Stimulated activated CD4-positive, alpha-beta T cell treated with anti-CD3 and anti-CD28 coated beads, Interleukin-4, amount 100 ng/mL, for 1 hour (primary cell): Measurements from ENCODE around the gene PLCD1.
"Not testable (repeated sequence)": the region's sequence is repeated elsewhere in the genome, so short reads cannot be mapped to it uniquely, and the experiment has no call there.

ENCODE experiments used
- DNase-seq: peaks from one replicate; pipeline ENCODE4 v3.0.0-alpha.2; 2020

PLCD1 gene

GRCh38 chr3:37997791-37998370, 31.6 kb downstream of the PLCD1 start:
- DNase-seq: no peak

DNA sequence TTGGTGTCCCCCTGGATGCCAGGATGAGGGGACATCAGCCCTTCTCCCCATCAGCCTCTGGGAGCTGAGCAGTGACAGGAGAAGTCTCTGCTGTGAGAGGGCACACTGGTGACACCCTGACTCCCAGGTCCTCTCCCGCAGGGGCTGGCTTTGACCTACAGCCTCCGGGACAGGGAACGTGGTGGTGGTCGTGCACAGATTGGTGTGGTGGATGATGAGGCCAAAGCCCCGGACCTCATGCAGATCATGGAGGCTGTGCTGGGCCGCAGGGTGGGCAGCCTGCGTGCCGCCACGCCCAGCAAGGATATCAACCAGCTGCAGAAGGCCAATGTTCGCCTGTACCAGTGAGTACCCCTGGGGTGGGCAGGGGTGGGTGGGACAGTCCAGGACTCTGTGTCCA, 32.1 kb downstream of the PLCD1 start:
- DNase-seq: no peak

- DNase-seq: peak; percentile 82
These were observed 32.6 kb downstream of the PLCD1 start for GRCh38 chr3:37996785-37997301.

- DNase-seq: no peak
These were observed 33.5 kb downstream of the PLCD1 start for GRCh38 chr3:37995652-37996641.

GRCh38 chr3:37994639-37994972, 34.8 kb downstream of the PLCD1 start:
- DNase-seq: no peak

- peak; percentile 70 for DNase-seq
These were observed 35.4 kb downstream of the PLCD1 start for GRCh38 chr3:37993820-37994638.

DNA sequence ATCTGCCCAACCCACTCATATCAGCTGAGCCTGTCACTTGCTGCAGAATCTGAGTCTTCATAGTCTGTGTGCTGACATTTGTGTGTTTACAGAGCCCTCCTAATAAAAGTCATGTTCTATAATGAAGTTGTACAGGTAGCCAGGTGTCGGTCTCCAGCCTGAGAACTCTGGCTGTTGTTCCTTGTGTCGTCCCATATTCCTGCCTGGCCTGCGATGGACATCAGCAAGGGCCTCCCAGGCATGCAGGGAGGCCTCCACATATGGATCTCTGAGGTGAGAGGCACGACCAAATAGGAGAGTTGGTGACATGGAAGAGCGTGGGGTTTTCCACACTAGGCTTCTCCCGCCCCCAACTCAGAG, 36.0 kb downstream of the PLCD1 start:
- DNase-seq: no peak

DNA sequence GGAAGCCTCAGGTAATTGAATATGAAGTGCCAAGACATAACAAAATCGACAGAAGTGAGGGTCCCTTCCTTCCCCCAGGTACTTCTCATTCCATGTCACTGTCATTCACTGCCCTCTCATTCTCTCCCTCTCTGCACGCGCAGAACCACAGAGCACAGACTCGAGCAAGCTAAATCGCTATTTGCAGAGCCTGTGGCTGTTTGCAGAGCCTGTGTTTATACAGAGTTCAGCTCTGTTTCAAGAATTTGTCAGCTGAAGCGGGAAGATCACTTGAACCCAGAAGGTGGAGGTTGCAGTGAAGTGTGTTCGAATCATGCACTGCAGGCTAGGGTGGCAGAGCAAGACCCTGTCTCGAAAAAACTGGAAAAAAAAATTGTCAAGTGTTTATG, 36.4 kb downstream of the PLCD1 start:
- no peak for DNase-seq

- no peak for DNase-seq
These were observed 37.0 kb downstream of the PLCD1 start for GRCh38 chr3:37992271-37993066.

DNA sequence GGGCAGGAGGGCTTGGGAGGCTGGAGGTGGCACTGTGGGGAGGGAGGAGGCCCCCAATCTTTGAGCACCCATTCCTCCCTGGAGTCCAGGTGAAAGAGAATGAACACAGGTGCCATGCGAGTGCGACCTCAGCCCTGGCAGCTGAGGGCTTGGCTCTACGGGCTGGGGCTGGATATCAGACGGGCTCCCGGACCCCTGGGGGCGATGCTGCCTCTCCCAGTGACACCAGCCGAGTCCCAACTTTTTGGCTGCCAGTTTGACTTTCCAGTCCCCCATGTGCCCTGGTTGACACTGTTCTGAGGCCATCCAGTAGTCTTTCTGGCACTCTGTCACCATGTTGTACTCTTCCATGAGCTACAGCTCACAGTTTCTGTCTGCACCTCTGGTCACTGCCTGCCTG, 37.6 kb downstream of the PLCD1 start:
- DNase-seq: no peak

GRCh38 chr3:37991109-37991508, 38.3 kb downstream of the PLCD1 start:
- DNase-seq: no peak

DNA sequence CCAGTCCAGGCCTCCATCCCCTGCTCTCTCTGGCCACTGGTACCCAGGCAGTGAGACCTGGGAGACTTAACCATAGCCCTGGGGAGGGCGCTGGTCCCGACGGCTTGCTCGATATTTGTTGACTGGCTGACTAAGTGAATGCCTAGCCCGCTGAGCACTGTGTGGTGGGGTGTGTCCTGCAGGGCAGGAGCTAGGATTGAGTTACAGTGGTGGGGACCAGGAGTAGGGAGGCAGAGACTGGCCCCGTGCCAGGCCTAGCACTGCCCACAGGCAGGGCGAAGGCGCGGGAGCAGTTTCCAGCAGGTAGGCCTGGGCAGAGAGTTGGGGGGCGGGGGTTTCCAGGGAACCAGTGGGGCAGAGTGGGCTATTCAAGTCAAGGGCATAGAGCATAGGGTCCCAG, 38.9 kb downstream of the PLCD1 start, which contains the start of gene VILL:
TSS of gene VILL (plus strand) at position 260 of the 400 bp plus-strand sequence. CDS start 2,887 bp downstream, outside the sequence.
- no peak for DNase-seq

DNA sequence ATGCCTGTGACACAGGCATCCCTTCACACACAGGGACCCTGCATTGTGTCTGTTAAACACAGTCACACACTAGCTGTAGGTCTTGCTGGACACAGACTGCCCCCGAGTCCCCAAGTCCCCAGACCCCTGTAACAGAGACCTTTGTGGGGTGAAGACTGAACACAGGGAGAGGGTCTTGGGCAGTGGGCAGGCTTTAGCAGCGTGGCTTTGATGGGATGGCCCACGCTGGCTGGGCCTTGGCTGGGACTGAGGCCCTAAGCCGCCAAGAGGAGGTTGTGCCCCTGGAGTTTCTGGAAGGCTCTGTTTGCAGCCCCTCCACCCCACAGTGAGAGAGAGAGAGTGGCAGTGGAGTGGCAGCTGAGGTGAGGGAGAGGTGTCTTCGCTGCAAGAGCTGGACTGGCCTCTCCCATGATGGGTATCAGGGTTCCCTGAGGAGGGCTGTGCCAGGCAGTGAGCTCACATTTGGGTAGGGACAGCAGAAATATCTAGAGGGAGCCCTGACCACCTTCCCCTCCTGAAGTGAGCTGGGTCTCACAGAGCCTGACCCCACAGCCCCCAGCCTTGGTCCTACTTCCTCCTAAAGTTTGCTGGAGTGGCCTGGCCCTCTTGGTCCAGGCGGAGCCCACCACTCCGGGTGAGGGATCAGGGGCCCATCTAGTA, 39.5 kb downstream of the PLCD1 start:
- DNase-seq: no peak

- no peak for DNase-seq
These were observed 40.4 kb downstream of the PLCD1 start for GRCh38 chr3:37988931-37989525.

DNA sequence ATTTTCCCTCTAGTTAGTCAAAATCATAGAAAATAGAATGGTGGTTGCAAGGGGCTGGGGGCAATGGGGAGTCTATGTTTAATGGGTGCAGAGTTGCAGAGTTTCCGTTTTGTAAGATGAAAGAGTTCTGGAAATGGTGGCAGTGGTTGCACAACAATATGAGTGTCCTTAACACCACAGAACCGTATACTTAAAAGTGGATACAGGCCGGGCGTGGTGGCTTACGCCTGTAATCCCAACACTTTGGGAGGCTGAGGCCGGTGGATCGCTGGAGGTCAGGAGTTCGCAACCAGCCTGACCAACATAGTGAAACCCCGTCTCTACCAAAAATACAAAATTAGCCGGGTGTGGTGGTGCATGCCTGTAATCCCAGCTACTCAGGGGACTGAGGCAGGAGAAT, 41.1 kb downstream of the PLCD1 start:
- DNase-seq: not testable (repeated sequence)

GRCh38 chr3:37987751-37988179, 41.7 kb downstream of the PLCD1 start:
- DNase-seq: no peak

- no peak for DNase-seq
These were observed 42.1 kb downstream of the PLCD1 start for GRCh38 chr3:37987315-37987697.

GRCh38 chr3:37986479-37987314, 42.7 kb downstream of the PLCD1 start:
- no peak for DNase-seq

- DNase-seq: no peak
These were observed 43.7 kb downstream of the PLCD1 start for GRCh38 chr3:37985637-37986320.

DNA sequence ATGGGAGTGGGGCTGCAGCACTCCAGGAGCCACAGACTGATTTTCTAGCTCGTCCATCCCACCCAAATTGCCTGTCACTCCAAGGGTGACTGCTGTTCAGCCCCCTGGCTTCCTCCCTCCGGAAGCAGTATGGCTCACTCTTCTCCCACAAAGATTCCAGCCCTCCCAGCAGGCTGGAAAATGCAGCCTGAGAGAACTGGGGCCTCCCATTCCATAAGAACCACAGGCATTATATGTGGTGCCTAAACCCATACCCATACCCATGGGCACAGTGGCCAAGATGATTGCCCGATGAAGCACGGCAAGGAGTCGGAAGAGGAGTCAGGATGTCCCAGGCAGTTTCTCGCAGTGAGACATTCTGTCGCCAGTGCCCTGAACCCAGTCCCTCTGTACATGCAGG, 44.8 kb downstream of the PLCD1 start:
- no peak for DNase-seq
